HUES48 (cell line): ENCODE results near the gene IGF2R.
"Not testable (repeated sequence)": the region's sequence is repeated elsewhere in the genome, so short reads cannot be mapped to it uniquely, and the experiment has no call there.

ENCODE experiments used
- H3K27ac ChIP-seq: one replicate; pipeline ENCODE4 v1.7.0; 2013; ENCODE audit warnings: low read depth, low read length, inconsistent platforms
- H3K27me3 ChIP-seq: 2 replicates; pipeline ENCODE4 v1.6.1; 2013; ENCODE audit warnings: mild to moderate bottlenecking, low read length; ENCODE audit not compliant: control insufficient read depth, insufficient read depth
- H3K36me3 ChIP-seq: 2 replicates; pipeline ENCODE4 v1.6.1; 2013; ENCODE audit warnings: low read length; ENCODE audit not compliant: control insufficient read depth, insufficient read depth
- H3K4me1 ChIP-seq: 2 replicates; pipeline ENCODE4 v1.6.1; 2013; ENCODE audit warnings: mild to moderate bottlenecking, low read length; ENCODE audit not compliant: control insufficient read depth, insufficient read depth
- H3K4me3 ChIP-seq: 2 replicates; pipeline ENCODE4 v1.5.1; 2013; ENCODE audit warnings: mild to moderate bottlenecking, low read depth, low read length
- H3K9ac ChIP-seq: 2 replicates; pipeline ENCODE4 v1.6.1; 2013; ENCODE audit warnings: mild to moderate bottlenecking, low read depth, low read length, moderate library complexity
- H3K9me3 ChIP-seq: 2 replicates; pipeline ENCODE4 v1.6.1; 2013; ENCODE audit warnings: low read length; ENCODE audit not compliant: control insufficient read depth, insufficient read depth

The IGF2R gene

DNA sequence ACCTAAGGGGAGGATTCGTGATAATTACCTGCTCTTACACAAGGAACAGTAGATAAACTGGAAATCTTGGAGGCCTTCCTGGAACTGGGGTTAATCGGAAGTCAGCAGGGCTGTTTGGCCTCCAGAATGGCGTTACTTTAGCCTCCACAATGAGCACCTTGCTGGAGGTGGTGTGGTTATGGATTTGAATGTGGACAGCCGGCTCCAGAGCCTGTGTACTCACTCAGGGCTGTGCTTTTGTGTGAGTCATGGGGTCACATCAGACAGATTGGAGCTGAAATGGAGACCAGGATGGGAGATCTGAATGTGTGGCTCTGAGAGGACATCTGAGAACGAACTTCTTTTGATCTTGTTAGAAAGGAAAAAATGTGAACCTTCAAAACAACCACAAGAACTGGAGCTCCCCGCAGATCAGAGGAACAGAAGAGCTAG lies 30.4 kb downstream of the IGF2R start:
- no peak overlapping the region for H3K9ac ChIP-seq
- H3K27me3 ChIP-seq: no peaks in the 10 kb centered on the region
- peaks cover 11% of the 10 kb centered on the region for H3K36me3 ChIP-seq
- no peak overlapping the region for H3K27ac ChIP-seq
- peaks cover 26% of the 10 kb centered on the region for H3K4me1 ChIP-seq
- no peak overlapping the region for H3K4me3 ChIP-seq
- no peaks in the 10 kb centered on the region for H3K9me3 ChIP-seq

DNA sequence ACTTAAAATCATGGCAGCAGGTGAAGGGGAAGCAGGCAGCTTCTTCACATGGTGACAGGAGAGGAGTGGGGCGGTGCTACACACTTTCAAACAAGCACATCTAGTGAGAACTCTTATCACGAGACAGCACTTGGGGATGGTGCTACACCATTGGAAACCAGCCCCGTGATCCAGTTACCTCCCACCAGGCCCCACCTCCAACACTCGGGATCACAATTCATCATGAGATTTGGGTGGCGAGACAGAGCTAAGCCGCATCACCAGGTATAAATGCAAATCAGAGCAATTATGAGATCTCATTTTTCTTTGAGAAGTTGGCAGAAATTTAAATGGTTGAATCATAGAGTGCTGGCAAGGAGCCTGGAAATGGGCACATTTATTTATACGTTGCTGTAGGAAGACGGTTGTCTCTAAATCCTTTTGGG lies 31.4 kb downstream of the IGF2R start:
- Histone ChIP-seq H3K9me3 (no peaks in the 10 kb centered on the region), H3K4me1 (peaks cover 26% of the 10 kb centered on the region), H3K9ac (no peak overlapping the region), H3K36me3 (peaks cover 11% of the 10 kb centered on the region), H3K27me3 (no peaks in the 10 kb centered on the region), H3K27ac (no peak overlapping the region), H3K4me3 (no peak overlapping the region)

DNA sequence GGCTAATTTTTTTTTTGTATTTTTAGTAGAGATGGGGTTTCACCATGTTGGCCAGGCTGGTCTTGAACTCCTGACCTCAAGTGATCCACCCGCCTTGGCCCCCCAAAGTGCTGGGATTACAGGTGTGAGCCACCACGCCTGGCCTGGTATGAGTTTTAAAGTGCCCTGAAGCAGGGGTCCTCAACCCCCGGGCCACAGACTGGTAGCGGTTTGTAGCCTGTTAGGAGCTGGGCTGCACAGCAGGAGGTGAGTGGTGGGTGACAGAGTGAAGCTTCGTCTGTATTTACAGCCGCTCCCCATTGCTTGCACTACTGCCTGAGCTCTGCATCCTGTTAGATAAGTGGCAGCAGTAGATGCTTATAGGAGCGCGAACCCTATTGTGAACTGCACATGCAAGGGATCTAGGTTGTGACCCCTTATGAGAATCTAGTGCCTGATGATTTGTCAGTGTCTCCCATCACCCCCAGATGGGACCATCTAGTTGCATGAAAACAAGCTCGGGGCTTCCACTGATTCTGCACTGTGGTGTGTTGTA lies 32.1 kb downstream of the IGF2R start:
- H3K9me3 ChIP-seq, H3K27ac ChIP-seq, H3K27me3 ChIP-seq, H3K4me3 ChIP-seq, H3K9ac ChIP-seq: not testable (repeated sequence)
- peaks cover 11% of the 10 kb centered on the region for H3K36me3 ChIP-seq
- peaks cover 25% of the 10 kb centered on the region for H3K4me1 ChIP-seq

DNA sequence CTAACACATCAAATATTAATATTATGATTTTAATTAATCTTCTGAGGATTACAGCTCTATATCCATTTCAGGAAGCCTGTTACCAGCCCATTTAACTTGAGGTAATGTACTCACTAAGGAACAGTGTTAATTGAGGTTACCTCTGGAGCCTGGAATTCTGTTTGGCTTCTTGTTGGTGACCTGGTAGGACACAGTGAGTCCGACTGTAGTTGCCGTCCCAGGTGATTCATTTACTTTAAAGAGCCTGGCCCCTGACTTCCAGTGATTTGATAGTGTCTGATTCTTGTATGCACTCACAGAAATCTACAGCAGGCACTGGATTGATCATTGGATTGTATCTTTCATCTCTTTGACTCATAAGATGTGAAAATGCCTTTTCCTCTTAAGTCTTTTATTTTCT lies 34.0 kb downstream of the IGF2R start:
- peaks cover 6% of the 10 kb centered on the region; the same call in 1 of the 2 replicates for H3K4me1 ChIP-seq
- peaks cover 11% of the 10 kb centered on the region for H3K36me3 ChIP-seq
- no peak overlapping the region for H3K9ac ChIP-seq
- H3K27ac ChIP-seq: no peak overlapping the region
- H3K9me3 ChIP-seq: no peaks in the 10 kb centered on the region
- H3K27me3 ChIP-seq: no peaks in the 10 kb centered on the region
- no peak overlapping the region for H3K4me3 ChIP-seq

DNA sequence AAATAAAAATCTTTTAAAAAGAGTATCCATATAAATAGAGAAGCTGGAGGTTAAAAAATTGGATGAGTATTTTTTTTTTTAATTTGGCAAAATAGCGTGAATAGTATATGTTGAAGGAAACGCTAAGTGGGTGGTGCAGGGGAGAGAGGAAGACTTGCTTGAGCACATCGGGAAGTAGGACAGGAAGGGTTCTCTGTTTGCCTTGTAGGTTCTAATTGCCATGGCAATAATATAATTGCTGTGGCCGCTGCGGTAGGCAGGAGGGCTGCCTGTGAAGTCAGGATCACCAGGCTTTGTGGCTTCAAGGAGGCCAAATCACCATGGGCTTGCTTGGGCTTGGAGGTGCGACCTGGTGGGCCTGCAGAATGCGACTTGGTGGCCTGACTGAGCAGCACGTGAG lies 35.1 kb downstream of the IGF2R start:
- Histone ChIP-seq H3K9ac (no peak overlapping the region), H3K36me3 (peaks cover 11% of the 10 kb centered on the region), H3K9me3 (no peaks in the 10 kb centered on the region)

DNA sequence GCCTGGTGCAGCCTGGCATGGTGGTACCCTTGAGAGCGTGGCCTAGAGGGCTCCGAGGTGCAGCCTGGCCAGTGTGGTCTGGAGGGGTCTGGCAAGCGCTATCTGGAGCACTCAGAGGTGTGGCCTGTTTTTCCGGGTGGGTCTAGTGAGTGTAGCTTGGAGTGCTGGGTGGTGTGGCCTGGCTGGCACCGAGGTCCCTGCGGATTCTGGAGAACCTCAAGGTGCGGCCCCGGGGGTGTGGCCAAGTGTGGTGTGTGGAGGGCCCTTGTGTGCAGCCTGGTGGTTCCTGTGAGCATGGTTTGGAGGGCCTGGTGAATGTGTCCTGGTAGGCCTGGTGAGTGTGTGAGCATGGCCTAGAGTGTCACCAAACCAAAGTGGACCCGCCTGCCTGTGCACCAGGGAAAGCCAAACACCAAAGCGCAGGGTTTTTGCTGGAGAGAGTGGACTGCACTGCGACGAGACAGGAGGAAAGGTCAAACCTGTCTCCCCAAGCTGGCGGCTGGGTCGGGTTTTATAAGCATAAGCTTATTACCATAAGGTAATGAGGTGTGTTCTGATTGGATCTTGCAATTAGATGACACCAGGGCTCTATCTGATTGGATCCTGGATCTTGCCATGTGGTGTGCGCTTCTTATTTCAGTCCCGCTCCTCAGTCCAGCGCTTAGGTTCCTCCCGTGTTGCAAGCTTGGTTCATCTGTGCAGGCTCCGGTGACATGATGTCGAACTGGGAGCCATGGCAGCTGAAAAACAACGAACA lies 35.7 kb downstream of the IGF2R start:
- no peaks in the 10 kb centered on the region for H3K27me3 ChIP-seq
- H3K4me3 ChIP-seq: no peak overlapping the region
- peaks cover 12% of the 10 kb centered on the region for H3K36me3 ChIP-seq
- H3K4me1 ChIP-seq: no peaks in the 10 kb centered on the region
- no peak overlapping the region for H3K27ac ChIP-seq
- H3K9ac ChIP-seq: no peak overlapping the region
- H3K9me3 ChIP-seq: no peaks in the 10 kb centered on the region

More for the DNA sequence above, 35.1 kb downstream of the IGF2R start:
- Histone ChIP-seq H3K4me3 (no peak overlapping the region), H3K4me1 (no peaks in the 10 kb centered on the region), H3K27ac (no peak overlapping the region), H3K27me3 (no peaks in the 10 kb centered on the region)

DNA sequence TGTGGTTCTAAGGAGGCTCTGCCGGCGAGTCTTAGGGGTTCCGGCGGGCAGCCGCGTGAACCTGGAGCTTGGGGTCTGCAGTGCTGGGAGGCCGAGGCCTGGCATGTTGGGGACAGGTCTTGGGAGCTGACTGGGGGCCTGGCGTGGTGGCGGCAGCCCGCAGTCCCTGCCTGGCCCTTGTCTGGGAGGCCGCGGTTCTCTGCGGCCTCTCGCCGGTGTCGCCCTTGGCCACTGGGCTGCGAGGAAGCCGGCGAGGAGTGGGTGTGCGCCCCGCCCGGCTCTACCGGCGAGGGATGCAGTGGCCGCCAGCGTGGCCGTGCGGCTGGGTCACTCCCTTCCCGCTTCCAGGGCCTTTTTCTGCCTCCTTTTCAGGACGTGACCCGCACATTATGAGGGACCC lies 36.3 kb downstream of the IGF2R start:
- no peak overlapping the region for H3K27ac ChIP-seq
- no peak overlapping the region for H3K4me3 ChIP-seq

DNA sequence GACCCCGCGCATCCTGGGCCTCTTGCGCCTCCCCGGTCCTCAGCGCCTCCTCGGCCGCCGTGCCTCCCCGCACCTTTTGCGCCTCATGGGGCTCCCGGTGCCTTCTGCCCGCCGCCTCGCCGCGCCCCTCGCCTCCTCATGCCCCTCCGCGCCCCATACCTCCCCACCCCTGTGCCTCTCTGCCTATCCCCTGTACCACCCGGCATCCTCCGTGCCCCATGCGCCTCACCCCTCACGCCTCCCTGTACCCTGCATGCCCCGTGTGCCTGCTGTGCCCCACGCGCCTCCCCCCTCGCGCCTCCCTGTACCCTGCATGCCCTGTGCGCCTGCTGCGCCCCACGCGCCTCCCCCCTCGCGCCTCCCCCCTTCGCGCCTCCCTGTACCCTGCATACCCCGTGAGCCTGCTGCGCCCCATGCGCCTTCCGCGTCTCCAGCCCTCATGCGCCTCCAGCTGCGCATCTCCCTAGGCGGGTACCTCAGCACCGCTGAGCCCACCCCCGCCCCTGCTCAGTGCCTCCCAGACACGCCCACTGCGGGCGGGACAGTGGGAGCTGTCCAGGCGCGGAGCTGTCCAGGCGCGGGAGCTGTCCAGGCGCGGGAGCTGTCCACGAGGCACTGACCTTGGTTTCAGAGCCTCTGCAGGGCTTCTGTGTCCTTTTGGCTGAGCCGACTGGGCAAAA lies 37.1 kb downstream of the IGF2R start:
- Histone ChIP-seq H3K9me3 (no peaks in the 10 kb centered on the region), H3K4me3 (no peak overlapping the region; the same call in 1 of the 2 replicates), H3K27ac (no peak overlapping the region), H3K36me3 (peaks cover 24% of the 10 kb centered on the region), H3K27me3 (no peaks in the 10 kb centered on the region), H3K4me1 (no peaks in the 10 kb centered on the region), H3K9ac (no peak overlapping the region)

More for the DNA sequence above, 36.3 kb downstream of the IGF2R start:
- Histone ChIP-seq H3K9me3 (no peaks in the 10 kb centered on the region), H3K36me3 (peaks cover 16% of the 10 kb centered on the region), H3K4me1 (no peaks in the 10 kb centered on the region), H3K9ac (no peak overlapping the region), H3K27me3 (no peaks in the 10 kb centered on the region)

DNA sequence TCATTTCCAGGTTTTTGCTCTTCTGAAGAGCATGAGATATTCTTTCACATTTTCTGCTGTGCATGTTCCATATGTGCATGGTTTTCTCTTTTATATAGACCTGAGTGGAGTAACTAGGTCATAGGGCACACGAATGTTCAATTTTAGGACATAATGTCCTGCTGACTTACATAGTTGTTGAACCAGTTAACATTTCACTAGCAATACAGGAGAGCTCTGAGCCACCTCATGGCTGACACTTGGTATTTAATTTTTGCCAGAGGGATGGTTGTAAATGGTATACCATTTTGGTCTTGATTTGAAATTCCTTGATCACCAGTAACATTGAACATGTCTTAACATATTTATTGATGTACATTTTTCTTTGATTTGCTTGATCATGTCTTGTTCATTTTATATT lies 38.3 kb downstream of the IGF2R start:
- Histone ChIP-seq H3K4me3 (no peak overlapping the region), H3K27ac (no peak overlapping the region), H3K9ac (no peak overlapping the region), H3K4me1 (no peaks in the 10 kb centered on the region), H3K36me3 (peaks cover 35% of the 10 kb centered on the region), H3K9me3 (no peaks in the 10 kb centered on the region), H3K27me3 (no peaks in the 10 kb centered on the region)

DNA sequence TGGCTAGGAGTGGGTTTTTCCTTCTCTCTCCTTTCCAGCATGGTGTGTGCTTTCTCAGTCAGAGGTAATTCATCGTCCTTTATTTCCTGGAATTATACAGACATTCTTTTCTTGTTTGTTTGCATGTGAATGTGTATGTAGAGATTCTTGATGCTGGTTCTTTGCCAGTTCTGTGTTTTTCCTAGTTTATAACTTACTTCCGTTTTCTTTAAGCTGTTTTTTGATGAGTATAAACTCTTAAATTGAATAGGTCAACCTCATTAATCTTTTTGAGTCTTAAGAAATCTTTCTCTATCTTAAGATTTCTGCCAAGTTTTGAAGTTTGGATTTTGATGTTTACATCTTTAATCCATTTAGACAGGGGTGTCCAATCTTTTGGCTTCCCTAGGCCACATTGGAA lies 38.7 kb downstream of the IGF2R start:
- Histone ChIP-seq H3K27ac (no peak overlapping the region), H3K4me1 (no peaks in the 10 kb centered on the region), H3K4me3 (no peak overlapping the region), H3K9ac (no peak overlapping the region), H3K27me3 (no peaks in the 10 kb centered on the region), H3K9me3 (no peaks in the 10 kb centered on the region), H3K36me3 (peaks cover 39% of the 10 kb centered on the region)

DNA sequence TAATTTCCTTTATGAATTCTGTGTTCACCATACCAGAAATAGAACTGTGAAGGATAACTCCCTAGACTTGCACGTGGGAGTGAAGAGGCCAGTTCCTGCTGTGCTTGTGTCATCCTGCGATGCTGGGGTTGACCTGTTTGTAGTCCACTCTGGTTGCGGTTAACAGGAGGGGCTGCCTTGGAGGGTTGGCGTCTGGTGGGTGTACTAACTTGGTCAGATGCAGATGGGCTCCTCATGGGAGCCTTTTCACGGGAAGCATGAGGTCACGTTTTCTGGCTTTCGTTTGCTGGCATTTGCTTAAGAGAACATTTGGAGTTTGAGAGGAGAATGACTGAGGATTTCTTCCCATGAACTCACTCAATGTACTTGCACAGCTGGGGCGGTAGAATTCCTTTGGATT lies 41.2 kb downstream of the IGF2R start:
- Histone ChIP-seq H3K9me3 (no peaks in the 10 kb centered on the region), H3K4me3 (no peak overlapping the region), H3K9ac (no peak overlapping the region), H3K27ac (no peak overlapping the region), H3K4me1 (no peaks in the 10 kb centered on the region), H3K27me3 (no peaks in the 10 kb centered on the region), H3K36me3 (peaks cover 49% of the 10 kb centered on the region)
